AG04449 (cell line): ENCODE measurements around the gene AGAP1.

Experiments used
- CTCF ChIA-PET: fragments of 350-600 bp; formaldehyde crosslinking; extraction: SDS; loops from one replicate; lab custom pipeline; 2021; ENCODE audit warnings: antibody characterized with exemption; lab: Yijun Ruan, JAX
- POLR2A ChIA-PET: fragments of 400-600, 350-600 bp; formaldehyde crosslinking; extraction: SDS; loops from one replicate; lab custom pipeline; 2020; ENCODE audit warnings: antibody characterized with exemption, inconsistent platforms; lab: Yijun Ruan, JAX
- DNase-seq: peaks from one replicate; pipeline ENCODE4 v3.0.0-alpha.2; 2010; ENCODE audit warnings: low read depth, low spot score
- H3K4me3 ChIP-seq: 2 replicates; pipeline ENCODE4 v1.5.1; 2011; ENCODE audit warnings: low read depth, mild to moderate bottlenecking, control low read depth, low read length
- TF ChIP-seq, protein P1 (sequence below): IDR thresholded peaks from one replicate; pipeline ENCODE4 v1.5.1; 2011; ENCODE audit warnings: mild to moderate bottlenecking, moderate library complexity, low read length, control low read depth, inconsistent platforms; ENCODE audit not compliant: insufficient read depth; ENCODE audit errors: missing control alignments

The AGAP1 gene

DNA sequence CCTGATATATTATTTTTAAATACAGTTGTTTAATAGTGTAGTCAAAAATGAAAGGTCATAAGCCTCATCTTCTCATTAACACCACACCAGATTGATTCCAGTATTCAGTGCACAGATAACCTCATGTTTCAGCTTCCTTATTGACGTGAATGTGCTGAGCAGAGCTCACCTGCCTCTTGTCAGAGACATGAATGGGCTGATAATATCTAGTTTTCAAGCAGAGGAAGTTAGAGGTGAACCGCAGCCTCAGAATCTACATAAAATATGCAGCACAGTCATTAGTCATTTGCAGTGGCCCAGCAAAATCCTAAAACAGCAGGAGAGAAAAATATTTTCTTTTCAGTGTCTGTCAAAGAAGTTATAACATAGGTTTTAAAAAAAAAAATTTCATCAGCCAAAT, 458.1 kb downstream of the AGAP1 start:
- H3K4me3 ChIP-seq = no peak overlapping the region
- POLR2A ChIA-PET = interaction anchor here (0.7 kb wide), 1 partner anchor 266 kb away, joined by 3 read pairs; no protein-coding TSS in a partner anchor
- TF ChIP-seq, protein P1, sequence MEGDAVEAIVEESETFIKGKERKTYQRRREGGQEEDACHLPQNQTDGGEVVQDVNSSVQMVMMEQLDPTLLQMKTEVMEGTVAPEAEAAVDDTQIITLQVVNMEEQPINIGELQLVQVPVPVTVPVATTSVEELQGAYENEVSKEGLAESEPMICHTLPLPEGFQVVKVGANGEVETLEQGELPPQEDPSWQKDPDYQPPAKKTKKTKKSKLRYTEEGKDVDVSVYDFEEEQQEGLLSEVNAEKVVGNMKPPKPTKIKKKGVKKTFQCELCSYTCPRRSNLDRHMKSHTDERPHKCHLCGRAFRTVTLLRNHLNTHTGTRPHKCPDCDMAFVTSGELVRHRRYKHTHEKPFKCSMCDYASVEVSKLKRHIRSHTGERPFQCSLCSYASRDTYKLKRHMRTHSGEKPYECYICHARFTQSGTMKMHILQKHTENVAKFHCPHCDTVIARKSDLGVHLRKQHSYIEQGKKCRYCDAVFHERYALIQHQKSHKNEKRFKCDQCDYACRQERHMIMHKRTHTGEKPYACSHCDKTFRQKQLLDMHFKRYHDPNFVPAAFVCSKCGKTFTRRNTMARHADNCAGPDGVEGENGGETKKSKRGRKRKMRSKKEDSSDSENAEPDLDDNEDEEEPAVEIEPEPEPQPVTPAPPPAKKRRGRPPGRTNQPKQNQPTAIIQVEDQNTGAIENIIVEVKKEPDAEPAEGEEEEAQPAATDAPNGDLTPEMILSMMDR = no peak
- DNase-seq = no peak
- CTCF ChIA-PET = no interaction called here

DNA sequence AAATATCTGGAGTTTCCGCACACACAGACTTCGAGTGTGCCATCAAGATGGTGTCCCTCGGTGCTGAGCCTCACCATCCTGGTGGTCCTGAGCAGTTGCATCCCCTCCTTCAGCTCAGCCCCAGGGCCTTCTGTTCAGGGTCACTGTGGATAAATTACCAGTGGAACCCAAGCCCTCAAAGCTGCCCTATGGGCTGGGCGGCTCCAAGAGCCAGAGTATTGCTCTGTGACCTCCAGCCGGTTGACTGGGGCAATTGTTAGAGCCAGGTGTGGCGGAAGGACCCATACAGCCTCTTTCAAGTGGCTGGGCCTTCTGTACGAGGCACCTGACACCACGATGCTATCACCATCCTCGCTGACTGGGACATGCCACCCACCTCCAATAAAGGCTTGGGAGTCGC, 458.9 kb downstream of the AGAP1 start:
- TF ChIP-seq, protein P1 = no peak
- no peak overlapping the region for H3K4me3 ChIP-seq
- ChIA-PET POLR2A (interaction anchor here (0.7 kb wide), 1 partner anchor 265 kb away, joined by 3 read pairs; no protein-coding TSS in a partner anchor), CTCF (no interaction called here)
- DNase-seq = no peak

DNA sequence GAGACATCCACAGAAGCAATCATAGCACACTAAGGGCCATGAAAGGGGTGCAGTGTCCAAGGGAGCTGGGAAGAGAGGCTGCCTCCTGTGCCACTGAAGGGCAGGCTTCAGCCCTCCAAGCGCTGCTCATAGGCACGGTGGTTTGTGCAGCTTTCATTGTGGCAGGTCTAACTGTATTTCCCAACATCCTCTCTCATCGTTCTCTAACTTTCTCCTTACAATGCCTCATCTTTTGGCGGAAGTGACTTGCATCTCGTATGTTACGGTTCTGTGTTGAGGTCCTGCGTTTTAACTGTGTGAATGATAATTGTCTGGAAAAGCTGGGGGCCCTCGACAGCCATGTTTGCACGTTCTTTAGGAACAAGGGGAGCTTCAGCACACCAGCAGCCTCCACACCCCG, 460.4 kb downstream of the AGAP1 start:
- TF ChIP-seq, protein P1 = no peak
- POLR2A ChIA-PET = no interaction called here
- CTCF ChIA-PET = no interaction called here
- no peak for DNase-seq
- no peak overlapping the region for H3K4me3 ChIP-seq

DNA sequence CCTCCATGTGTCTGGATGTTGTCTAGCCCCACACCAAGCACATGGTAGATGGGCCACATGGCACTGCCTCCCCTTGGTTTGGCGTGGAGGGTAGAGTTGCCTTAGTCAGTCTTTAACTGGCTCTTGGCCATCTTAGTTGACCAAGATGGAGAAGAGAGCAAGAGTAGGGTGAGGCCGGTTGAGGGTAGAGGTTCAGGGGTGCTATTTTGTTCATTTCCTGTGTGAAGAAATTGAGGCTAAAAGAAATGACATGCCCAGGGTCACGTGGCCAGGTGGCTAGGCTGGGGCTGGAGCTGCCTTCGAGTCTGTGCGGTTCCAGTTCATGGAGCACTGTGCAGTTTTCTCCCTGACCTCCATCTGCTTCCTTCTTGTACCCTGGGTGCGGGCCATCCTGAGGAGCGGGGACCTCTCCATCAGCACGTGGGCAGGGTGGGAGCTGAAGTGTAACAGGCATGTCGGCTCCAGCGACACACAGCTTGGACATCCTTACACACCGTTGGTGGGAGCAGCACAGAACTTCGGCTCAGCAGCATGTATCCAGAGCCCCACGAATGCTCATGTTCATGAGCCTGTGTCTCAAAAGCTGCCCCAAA, 461.1 kb downstream of the AGAP1 start:
- TF ChIP-seq, protein P1 = no peak
- ChIA-PET CTCF (interaction anchor here (0.9 kb wide), 1 partner anchor 10 kb away, joined by 3 read pairs; no protein-coding TSS in a partner anchor), POLR2A (no interaction called here)
- DNase-seq = no peak
- H3K4me3 ChIP-seq = no peak overlapping the region

DNA sequence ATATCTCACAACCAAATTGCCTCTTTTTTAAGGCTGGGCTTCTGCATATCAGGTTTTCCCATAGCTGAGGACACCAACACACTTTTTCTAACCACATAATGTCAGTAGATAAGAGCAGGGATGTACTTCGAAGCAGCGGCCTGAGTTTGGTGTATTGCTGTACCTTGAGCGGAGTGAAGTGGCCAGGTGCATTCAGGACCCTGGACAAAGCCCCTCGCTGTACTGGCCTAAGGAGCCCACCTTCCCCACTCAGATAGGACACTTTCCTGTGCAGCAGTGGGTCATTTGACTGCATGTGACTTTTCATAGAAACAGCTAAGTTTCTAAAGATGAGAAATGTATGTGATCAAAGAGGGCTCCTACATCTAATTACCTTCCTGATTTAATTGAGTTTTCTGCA, 461.8 kb downstream of the AGAP1 start:
- CTCF ChIA-PET = interaction anchor here (0.9 kb wide), 1 partner anchor 11 kb away, joined by 3 read pairs; no protein-coding TSS in a partner anchor
- H3K4me3 ChIP-seq = no peak overlapping the region

DNA sequence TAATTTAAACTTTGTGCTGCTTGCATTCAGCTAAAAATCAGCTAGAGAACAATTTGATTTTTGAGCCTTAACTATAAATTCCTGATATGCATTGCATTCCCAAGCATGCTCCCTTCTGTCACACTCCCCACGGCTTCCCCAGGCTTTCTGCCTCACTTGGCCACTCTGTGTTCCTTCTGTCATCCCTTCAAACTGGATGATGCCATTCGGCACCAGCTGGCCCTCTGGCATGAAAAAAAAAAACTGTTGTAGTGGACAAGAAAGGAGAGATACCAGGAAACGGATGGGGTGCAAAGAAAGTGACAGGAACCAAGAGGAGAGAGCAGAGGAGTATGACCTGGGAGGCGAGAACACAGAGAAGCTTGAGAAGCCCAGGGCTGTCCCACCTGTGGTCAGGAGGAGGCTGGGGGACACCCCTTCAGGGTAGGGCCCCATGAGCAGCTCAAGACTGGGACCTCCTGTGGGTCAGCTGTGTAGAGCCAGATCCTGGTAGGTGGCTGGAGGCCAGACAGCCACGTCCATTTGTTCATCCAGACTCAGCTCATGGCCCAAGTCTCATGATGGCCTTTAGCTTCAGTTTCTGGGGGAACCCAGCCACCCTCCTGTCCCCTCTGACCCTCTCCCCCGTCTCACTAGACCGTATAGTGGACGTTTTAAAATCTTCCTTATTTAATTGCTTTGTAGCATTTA, 462.6 kb downstream of the AGAP1 start:
- TF ChIP-seq, protein P1 = no peak
- POLR2A ChIA-PET = no interaction called here
- H3K4me3 ChIP-seq = no peak overlapping the region
- CTCF ChIA-PET = no interaction called here
- DNase-seq = no peak

More for the DNA sequence above, 461.8 kb downstream of the AGAP1 start:
- TF ChIP-seq, protein P1 = no peak
- DNase-seq = no peak
- POLR2A ChIA-PET = no interaction called here
